ENCODE measurements around the gene ANK3.

The ANK3 gene

GRCh38 chr10:60009710-60010383, 379.8 kb downstream of the ANK3 start:
- DNase-seq = no peak

- no peak for DNase-seq
These were observed 380.4 kb downstream of the ANK3 start for GRCh38 chr10:60009276-60009675.

- DNase-seq = no peak
These were observed 380.9 kb downstream of the ANK3 start for GRCh38 chr10:60008816-60009215.

GRCh38 chr10:60006062-60006461, 383.6 kb downstream of the ANK3 start:
- DNase-seq = no peak

- DNase-seq = no peak
These were observed 385.8 kb downstream of the ANK3 start for GRCh38 chr10:60003651-60004523.

- no peak for DNase-seq
These were observed 388.9 kb downstream of the ANK3 start for GRCh38 chr10:60000747-60001146.

- no peak for DNase-seq
These were observed 391.7 kb downstream of the ANK3 start for GRCh38 chr10:59997827-59998525.

- DNase-seq = no peak
These were observed 393.8 kb downstream of the ANK3 start for GRCh38 chr10:59995862-59996261.

- no peak for DNase-seq
These were observed 395.7 kb downstream of the ANK3 start for GRCh38 chr10:59993931-59994330.

GRCh38 chr10:59991661-59992060, 398.0 kb downstream of the ANK3 start:
- no peak for DNase-seq

- DNase-seq = no peak
These were observed 398.6 kb downstream of the ANK3 start for GRCh38 chr10:59991117-59991516.

- DNase-seq = no peak
These were observed 404.0 kb downstream of the ANK3 start for GRCh38 chr10:59985639-59986038.

GRCh38 chr10:59984415-59984814, 405.3 kb downstream of the ANK3 start:
- no peak for DNase-seq

GRCh38 chr10:59980356-59980755, 409.3 kb downstream of the ANK3 start:
- DNase-seq = no peak

- no peak for DNase-seq
These were observed 412.2 kb downstream of the ANK3 start for GRCh38 chr10:59977486-59977885.

GRCh38 chr10:59976909-59977308, 412.8 kb downstream of the ANK3 start:
- DNase-seq = no peak
